ENCODE data around the gene FARSB.

FARSB gene

GRCh38 chr2:222651718-222652418 is 4.0 kb downstream of the FARSB start (continued):
- TF ChIP-seq FEZF1 (tag by site-specific recombination; IDR thresholded peaks at IDR 0.05) (no peak), ELK4 (IDR thresholded peaks at IDR 0.05; ENCODE audit: borderline replicate concordance, low read depth, low read length) (no peak), ZNF488 (tag by site-specific recombination; IDR thresholded peaks at IDR 0.05) (no peak)

DNA sequence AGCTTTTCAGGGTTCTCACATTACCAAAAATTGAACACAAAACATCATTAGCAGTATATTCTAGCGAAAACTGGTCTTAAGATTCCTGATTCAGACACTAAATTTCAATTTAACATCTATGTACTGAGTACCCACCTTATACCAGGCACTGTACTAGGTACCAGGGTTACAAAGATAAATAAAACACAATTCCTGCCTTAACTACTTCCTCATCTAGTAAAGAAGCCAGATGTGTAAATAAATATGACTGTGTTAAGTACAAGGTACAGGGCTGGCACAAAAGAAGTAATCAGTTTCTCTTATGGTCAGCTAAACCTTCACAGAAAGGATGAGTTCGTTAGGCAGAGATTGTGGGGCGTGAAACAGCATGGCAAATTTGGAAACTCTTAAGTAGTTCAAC is 6.1 kb downstream of the FARSB start:
- CTCF ChIA-PET, result no interaction called here
- POLR2A ChIA-PET, result no interaction called here
- no peak for TF ChIP-seq BCL6B (tag by site-specific recombination; IDR thresholded peaks at IDR 0.05)
- TF ChIP-seq ZNF354C (tag by site-specific recombination; IDR thresholded peaks at IDR 0.05; ENCODE audit: borderline replicate concordance, low read depth), result no peak
- TF ChIP-seq, protein P1, sequence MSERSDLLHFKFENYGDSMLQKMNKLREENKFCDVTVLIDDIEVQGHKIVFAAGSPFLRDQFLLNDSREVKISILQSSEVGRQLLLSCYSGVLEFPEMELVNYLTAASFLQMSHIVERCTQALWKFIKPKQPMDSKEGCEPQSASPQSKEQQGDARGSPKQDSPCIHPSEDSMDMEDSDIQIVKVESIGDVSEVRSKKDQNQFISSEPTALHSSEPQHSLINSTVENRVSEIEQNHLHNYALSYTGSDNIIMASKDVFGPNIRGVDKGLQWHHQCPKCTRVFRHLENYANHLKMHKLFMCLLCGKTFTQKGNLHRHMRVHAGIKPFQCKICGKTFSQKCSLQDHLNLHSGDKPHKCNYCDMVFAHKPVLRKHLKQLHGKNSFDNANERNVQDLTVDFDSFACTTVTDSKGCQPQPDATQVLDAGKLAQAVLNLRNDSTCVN (tag by site-specific recombination; optimal IDR thresholded peaks at IDR 0.05), result no peak
- TF ChIP-seq, protein P2, sequence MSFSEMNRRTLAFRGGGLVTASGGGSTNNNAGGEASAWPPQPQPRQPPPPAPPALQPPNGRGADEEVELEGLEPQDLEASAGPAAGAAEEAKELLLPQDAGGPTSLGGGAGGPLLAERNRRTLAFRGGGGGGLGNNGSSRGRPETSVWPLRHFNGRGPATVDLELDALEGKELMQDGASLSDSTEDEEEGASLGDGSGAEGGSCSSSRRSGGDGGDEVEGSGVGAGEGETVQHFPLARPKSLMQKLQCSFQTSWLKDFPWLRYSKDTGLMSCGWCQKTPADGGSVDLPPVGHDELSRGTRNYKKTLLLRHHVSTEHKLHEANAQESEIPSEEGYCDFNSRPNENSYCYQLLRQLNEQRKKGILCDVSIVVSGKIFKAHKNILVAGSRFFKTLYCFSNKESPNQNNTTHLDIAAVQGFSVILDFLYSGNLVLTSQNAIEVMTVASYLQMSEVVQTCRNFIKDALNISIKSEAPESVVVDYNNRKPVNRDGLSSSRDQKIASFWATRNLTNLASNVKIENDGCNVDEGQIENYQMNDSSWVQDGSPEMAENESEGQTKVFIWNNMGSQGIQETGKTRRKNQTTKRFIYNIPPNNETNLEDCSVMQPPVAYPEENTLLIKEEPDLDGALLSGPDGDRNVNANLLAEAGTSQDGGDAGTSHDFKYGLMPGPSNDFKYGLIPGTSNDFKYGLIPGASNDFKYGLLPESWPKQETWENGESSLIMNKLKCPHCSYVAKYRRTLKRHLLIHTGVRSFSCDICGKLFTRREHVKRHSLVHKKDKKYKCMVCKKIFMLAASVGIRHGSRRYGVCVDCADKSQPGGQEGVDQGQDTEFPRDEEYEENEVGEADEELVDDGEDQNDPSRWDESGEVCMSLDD (tag by site-specific recombination; IDR thresholded peaks at IDR 0.05), result no peak
- no peak for TF ChIP-seq ZNF37A (tag by site-specific recombination; IDR thresholded peaks at IDR 0.05)
- no peak for TF ChIP-seq HIC1 (tag by site-specific recombination; IDR thresholded peaks at IDR 0.05)
- no peak for TF ChIP-seq KLF8 (tag by site-specific recombination; IDR thresholded peaks at IDR 0.05)
- no peak for TF ChIP-seq ZNF350 (tag by site-specific recombination; IDR thresholded peaks at IDR 0.05)
- no peak for TF ChIP-seq ZNF292 (tag by site-specific recombination; IDR thresholded peaks at IDR 0.05; ENCODE audit: borderline replicate concordance, low read depth)
- TF ChIP-seq, protein P3, sequence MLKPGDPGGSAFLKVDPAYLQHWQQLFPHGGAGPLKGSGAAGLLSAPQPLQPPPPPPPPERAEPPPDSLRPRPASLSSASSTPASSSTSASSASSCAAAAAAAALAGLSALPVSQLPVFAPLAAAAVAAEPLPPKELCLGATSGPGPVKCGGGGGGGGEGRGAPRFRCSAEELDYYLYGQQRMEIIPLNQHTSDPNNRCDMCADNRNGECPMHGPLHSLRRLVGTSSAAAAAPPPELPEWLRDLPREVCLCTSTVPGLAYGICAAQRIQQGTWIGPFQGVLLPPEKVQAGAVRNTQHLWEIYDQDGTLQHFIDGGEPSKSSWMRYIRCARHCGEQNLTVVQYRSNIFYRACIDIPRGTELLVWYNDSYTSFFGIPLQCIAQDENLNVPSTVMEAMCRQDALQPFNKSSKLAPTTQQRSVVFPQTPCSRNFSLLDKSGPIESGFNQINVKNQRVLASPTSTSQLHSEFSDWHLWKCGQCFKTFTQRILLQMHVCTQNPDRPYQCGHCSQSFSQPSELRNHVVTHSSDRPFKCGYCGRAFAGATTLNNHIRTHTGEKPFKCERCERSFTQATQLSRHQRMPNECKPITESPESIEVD (tag by site-specific recombination; IDR thresholded peaks at IDR 0.05), result no peak
- TF ChIP-seq, protein P4, sequence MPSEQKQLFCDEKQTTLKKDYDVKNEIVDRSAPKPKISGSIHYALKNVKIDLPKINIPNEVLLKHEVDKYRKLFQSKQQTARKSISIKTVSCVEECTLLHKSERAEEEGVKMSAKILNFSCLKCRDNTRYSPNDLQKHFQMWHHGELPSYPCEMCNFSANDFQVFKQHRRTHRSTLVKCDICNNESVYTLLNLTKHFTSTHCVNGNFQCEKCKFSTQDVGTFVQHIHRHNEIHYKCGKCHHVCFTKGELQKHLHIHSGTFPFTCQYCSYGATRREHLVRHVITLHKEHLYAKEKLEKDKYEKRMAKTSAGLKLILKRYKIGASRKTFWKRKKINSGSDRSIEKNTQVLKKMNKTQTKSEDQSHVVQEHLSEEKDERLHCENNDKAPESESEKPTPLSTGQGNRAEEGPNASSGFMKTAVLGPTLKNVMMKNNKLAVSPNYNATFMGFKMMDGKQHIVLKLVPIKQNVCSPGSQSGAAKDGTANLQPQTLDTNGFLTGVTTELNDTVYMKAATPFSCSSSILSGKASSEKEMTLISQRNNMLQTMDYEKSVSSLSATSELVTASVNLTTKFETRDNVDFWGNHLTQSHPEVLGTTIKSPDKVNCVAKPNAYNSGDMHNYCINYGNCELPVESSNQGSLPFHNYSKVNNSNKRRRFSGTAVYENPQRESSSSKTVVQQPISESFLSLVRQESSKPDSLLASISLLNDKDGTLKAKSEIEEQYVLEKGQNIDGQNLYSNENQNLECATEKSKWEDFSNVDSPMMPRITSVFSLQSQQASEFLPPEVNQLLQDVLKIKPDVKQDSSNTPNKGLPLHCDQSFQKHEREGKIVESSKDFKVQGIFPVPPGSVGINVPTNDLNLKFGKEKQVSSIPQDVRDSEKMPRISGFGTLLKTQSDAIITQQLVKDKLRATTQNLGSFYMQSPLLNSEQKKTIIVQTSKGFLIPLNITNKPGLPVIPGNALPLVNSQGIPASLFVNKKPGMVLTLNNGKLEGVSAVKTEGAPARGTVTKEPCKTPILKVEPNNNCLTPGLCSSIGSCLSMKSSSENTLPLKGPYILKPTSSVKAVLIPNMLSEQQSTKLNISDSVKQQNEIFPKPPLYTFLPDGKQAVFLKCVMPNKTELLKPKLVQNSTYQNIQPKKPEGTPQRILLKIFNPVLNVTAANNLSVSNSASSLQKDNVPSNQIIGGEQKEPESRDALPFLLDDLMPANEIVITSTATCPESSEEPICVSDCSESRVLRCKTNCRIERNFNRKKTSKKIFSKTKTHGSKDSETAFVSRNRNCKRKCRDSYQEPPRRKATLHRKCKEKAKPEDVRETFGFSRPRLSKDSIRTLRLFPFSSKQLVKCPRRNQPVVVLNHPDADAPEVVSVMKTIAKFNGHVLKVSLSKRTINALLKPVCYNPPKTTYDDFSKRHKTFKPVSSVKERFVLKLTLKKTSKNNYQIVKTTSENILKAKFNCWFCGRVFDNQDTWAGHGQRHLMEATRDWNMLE (tag by site-specific recombination; conservative IDR thresholded peaks at IDR 0.05; ENCODE audit: low read depth), result no peak
- TF ChIP-seq ZNF324 (tag by site-specific recombination; IDR thresholded peaks at IDR 0.05), result no peak
- TF ChIP-seq ZBTB20 (tag by site-specific recombination; IDR thresholded peaks at IDR 0.05), result no peak
- no peak for TF ChIP-seq ZFP3 (tag by site-specific recombination; IDR thresholded peaks at IDR 0.05; ENCODE audit: low read depth)
- TF ChIP-seq ZNF510 (tag by site-specific recombination; IDR thresholded peaks at IDR 0.05; ENCODE audit: insufficient replicate concordance), result no peak

More for the DNA sequence above, 6.1 kb downstream of the FARSB start:
- no peak overlapping the region for H3K27ac ChIP-seq (ENCODE audit: extremely low read depth, low read depth, low read length)
- H3K4me1 ChIP-seq (ENCODE audit: control insufficient read depth, insufficient read depth, low read length), result peaks cover 6% of the 10 kb centered on the region; the same call in 1 of the 2 replicates
- no peaks in the 10 kb centered on the region for H3K9me3 ChIP-seq (ENCODE audit: control insufficient read depth, insufficient read depth, low read depth, low read length)
- H3K4me3 ChIP-seq (ENCODE audit: low read depth, low read length), result no peak overlapping the region
- peaks cover 20 to 56% of the 10 kb centered on the region in 2 experiments for H3K36me3 ChIP-seq (ENCODE audit: control insufficient read depth in 2 of 2, insufficient read depth in 1 of 2, low read length in 2 of 2)

Data from HEK293 (cell line).